GM21381 (cell line): Measurements from ENCODE around the gene SH3PXD2A.

Experiments used
- ATAC-seq: cut with Tn5 transposase; IDR thresholded peaks from one replicate; pipeline ENCODE4 v1.9.1; 2021; ENCODE audit warnings: mild to moderate bottlenecking, moderate library complexity; ENCODE audit not compliant: unreplicated experiment

SH3PXD2A gene

GRCh38 chr10:103876155-103876554 is 20.8 kb upstream of the SH3PXD2A start:
- no peak for ATAC-seq

GRCh38 chr10:103874730-103875129 is 19.4 kb upstream of the SH3PXD2A start:
- ATAC-seq: no peak

- no peak for ATAC-seq
Measured at GRCh38 chr10:103872137-103872931, 17.0 kb upstream of the SH3PXD2A start.

- no peak for ATAC-seq
Measured at GRCh38 chr10:103871006-103871405, 15.6 kb upstream of the SH3PXD2A start.

- no peak for ATAC-seq
Measured at GRCh38 chr10:103870516-103870915, 15.1 kb upstream of the SH3PXD2A start.

GRCh38 chr10:103869336-103869735 is 14.0 kb upstream of the SH3PXD2A start:
- no peak for ATAC-seq

- ATAC-seq: no peak
Measured at GRCh38 chr10:103868200-103868599, 12.8 kb upstream of the SH3PXD2A start.

GRCh38 chr10:103861505-103861904 is 6.1 kb upstream of the SH3PXD2A start:
- no peak for ATAC-seq

GRCh38 chr10:103859161-103860086 is 4.0 kb upstream of the SH3PXD2A start:
- peak; percentile 65 for ATAC-seq

- ATAC-seq: no peak
Measured at GRCh38 chr10:103858360-103858759, 3.0 kb upstream of the SH3PXD2A start.

GRCh38 chr10:103856797-103857170 is 1.4 kb upstream of the SH3PXD2A start:
- ATAC-seq: no peak

- ATAC-seq: no peak
Measured at GRCh38 chr10:103855852-103856796, 748 bp upstream of the SH3PXD2A start.

- ATAC-seq: no peak
Measured at GRCh38 chr10:103854686-103855391, 537 bp downstream of the SH3PXD2A start.

- ATAC-seq: no peak
Measured at GRCh38 chr10:103854265-103854685, 1.1 kb downstream of the SH3PXD2A start.

- no peak for ATAC-seq
Measured at GRCh38 chr10:103853428-103854264, 1.7 kb downstream of the SH3PXD2A start.

- no peak for ATAC-seq
Measured at GRCh38 chr10:103852856-103853255, 2.5 kb downstream of the SH3PXD2A start.

GRCh38 chr10:103852189-103852711 is 3.1 kb downstream of the SH3PXD2A start:
- ATAC-seq: no peak

- ATAC-seq: no peak
Measured at GRCh38 chr10:103851261-103851660, 4.1 kb downstream of the SH3PXD2A start.

- ATAC-seq: no peak
Measured at GRCh38 chr10:103850572-103850895, 4.8 kb downstream of the SH3PXD2A start.
